ENCODE measurements around the gene CAPZB. TPM values are rescaled to one million over a fixed set of nuclear protein-coding genes. Genes with fewer than 3 reads are reported as not detected.

Gene CAPZB
- total and polyA plus RNA-seq, 2 donors (not counting 3 experiments of a cell fraction or from before 2014, with no cell fraction given) = 196 to 347 TPM

DNA sequence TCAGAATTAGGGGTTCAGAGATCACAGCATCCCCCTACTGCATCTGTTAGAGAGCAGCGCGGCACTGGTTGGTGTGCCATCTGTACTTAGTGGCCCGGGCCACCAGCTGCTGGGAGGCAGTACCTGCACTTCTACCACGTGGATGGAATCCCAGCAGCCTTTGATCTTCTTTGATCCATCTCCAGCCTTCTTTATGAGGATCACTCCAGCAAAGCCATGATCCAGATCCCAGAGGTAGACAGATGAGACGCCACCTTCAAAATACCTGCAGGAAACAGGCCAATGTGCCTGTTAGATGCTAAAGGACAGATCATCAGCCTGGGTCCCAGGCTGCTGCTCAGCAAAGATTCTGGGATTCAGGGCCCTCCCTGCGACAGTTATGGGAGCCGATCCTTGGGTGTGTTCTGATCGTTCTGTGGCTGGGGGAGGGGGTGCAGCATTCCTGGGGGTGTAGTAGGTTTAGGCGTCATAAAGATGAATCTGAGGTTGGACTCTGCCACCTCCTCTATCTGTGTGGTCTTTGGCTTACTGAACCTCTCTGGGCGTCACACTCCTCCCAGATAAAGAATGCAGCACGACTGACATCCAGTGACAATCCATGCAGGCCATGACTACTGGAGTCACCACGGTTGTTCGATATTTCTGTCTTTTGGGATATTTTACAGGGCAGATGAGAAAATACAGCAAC lies 127.9 kb downstream of the CAPZB start:
- Histone ChIP-seq H3K36me3 (ENCODE audit: control insufficient read depth in 2 of 2, extremely low read depth in 1 of 2, insufficient read depth in 2 of 2, low read length in 2 of 2) (peaks cover 4 to 37% of the 10 kb centered on the region in 2 experiments), H3K79me2 (ENCODE audit: control insufficient read depth, insufficient read depth, low read length) (peaks cover 5% of the 10 kb centered on the region), H3K9ac (replicated peaks; ENCODE audit: extremely low read depth, insufficient read depth, low read length) (no peak overlapping the region), H3K4me1 (ENCODE audit: control insufficient read depth, extremely low read depth, insufficient read depth, low read length) (no peaks in the 10 kb centered on the region), H3K9me3 (replicated peaks; ENCODE audit: control insufficient read depth, insufficient read depth, low read length) (no peaks in the 10 kb centered on the region), H3K4me3 (replicated peaks in 1 of 3; ENCODE audit: insufficient read depth in 1 of 3, low read depth in 1 of 3, low read length in 3 of 3) (no peak overlapping the region), H3K4me2 (ENCODE audit: insufficient read depth, low read length) (no peak overlapping the region), H3K27ac (ENCODE audit: insufficient read depth, low read depth, low read length) (no peak overlapping the region), H3K9me1 (replicated peaks; ENCODE audit: control insufficient read depth, extremely low read depth, insufficient read depth, low read length) (no peaks in the 10 kb centered on the region), H3K27me3 (ENCODE audit: control insufficient read depth in 2 of 2, insufficient read depth in 2 of 2, low read length in 2 of 2) (no peaks in the 10 kb centered on the region), H2AFZ (ENCODE audit: low read depth, low read length) (no peak overlapping the region), H4K20me1 (replicated peaks; ENCODE audit: control insufficient read depth, extremely low read depth, insufficient read depth, low read length) (no peaks in the 10 kb centered on the region)
- dilution Hi-C loops (cut with MboI; ENCODE audit: extremely low pct_ligation_motif_present, low sequenced_read_pairs) = no loop called here
- no TSS peak for BruUV-seq (replicated peaks)
- DNase-seq (ENCODE audit: low read depth, low spot score) (no peak), FAIRE-seq (no peak)
- intact Hi-C loops (cut with micrococcal nuclease) = no loop called here
- TF ChIP-seq, protein P1, sequence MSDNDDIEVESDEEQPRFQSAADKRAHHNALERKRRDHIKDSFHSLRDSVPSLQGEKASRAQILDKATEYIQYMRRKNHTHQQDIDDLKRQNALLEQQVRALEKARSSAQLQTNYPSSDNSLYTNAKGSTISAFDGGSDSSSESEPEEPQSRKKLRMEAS (IDR thresholded peaks at IDR 0.05; ENCODE audit: insufficient read depth, insufficient read length) = no peak
- TF ChIP-seq GATA2 (IDR thresholded peaks at IDR 0.05; ENCODE audit: insufficient read depth, insufficient read length, low read depth, low read length) (no peak), JUN (IDR thresholded peaks at IDR 0.05; ENCODE audit: borderline replicate concordance, insufficient read depth, insufficient read length, low read depth) (no peak), FOS (IDR thresholded peaks at IDR 0.05; ENCODE audit: borderline replicate concordance, insufficient read depth, low read length) (no peak), POLR2A (IDR thresholded peaks at IDR 0.05; ENCODE audit: low read depth, low read length) (no peak), EZH2 (IDR thresholded peaks at IDR 0.05; ENCODE audit: borderline replicate concordance, low read depth, low read length, severe bottlenecking) (no peak), POLR2AphosphoS5 (IDR thresholded peaks at IDR 0.05; ENCODE audit: insufficient read depth, low read depth, low read length) (no peak), MYC (IDR thresholded peaks at IDR 0.05; ENCODE audit: low read depth, low read length) (no peak)
- TF ChIP-seq, protein P2, sequence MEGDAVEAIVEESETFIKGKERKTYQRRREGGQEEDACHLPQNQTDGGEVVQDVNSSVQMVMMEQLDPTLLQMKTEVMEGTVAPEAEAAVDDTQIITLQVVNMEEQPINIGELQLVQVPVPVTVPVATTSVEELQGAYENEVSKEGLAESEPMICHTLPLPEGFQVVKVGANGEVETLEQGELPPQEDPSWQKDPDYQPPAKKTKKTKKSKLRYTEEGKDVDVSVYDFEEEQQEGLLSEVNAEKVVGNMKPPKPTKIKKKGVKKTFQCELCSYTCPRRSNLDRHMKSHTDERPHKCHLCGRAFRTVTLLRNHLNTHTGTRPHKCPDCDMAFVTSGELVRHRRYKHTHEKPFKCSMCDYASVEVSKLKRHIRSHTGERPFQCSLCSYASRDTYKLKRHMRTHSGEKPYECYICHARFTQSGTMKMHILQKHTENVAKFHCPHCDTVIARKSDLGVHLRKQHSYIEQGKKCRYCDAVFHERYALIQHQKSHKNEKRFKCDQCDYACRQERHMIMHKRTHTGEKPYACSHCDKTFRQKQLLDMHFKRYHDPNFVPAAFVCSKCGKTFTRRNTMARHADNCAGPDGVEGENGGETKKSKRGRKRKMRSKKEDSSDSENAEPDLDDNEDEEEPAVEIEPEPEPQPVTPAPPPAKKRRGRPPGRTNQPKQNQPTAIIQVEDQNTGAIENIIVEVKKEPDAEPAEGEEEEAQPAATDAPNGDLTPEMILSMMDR (IDR thresholded peaks at IDR 0.05; ENCODE audit: extremely low read depth in 1 of 2, insufficient read depth in 1 of 2, low read depth in 1 of 2, low read length in 2 of 2) = no peak
- POLR2A ChIA-PET = no interaction called here
- CTCF ChIA-PET = interaction anchor here (1.2 to 1.3 kb wide), 2 partner anchors 225 to 304 kb away, joined by 4 read pairs; no protein-coding TSS in a partner anchor
